ENCODE measurements around the gene FBXO10.

GRCh38 chr9:37495571-37495970 is 80.6 kb downstream of the FBXO10 start:
- no peak for TF ChIP-seq CTCF (IDR thresholded peaks at IDR 0.05)
- TF ChIP-seq POLR2AphosphoS5 (IDR thresholded peaks at IDR 0.05) = no peak
- no peak for TF ChIP-seq POLR2A (IDR thresholded peaks at IDR 0.05)
- TF ChIP-seq EP300 (IDR thresholded peaks at IDR 0.05; ENCODE audit: low read depth) = no peak
